Liver (tissue), 9 donors: Measurements from ENCODE around the gene NHLRC2. TPM values are rescaled to one million over a fixed set of nuclear protein-coding genes. Genes with fewer than 3 reads are reported as not detected.

Source experiments
- DNase-seq: peaks from one replicate; pipeline ENCODE4 v3.0.0-alpha.2; 2017; ENCODE audit warnings: low spot score
- H3K27ac ChIP-seq, 2 donors: one replicate each; pipeline ENCODE4 v1.7.0; 2013; ENCODE audit warnings: inconsistent platforms in 2 of 2, low read length in 2 of 2, control low read depth in 1 of 2, low read depth in 1 of 2, mild to moderate bottlenecking in 1 of 2
- H3K27me3 ChIP-seq, 4 donors: one replicate each; pipeline versions ENCODE4 v1.6.1 to v1.7.0; 2013; ENCODE audit warnings: low read length in 3 of 4, inconsistent platforms in 1 of 4, mild to moderate bottlenecking in 1 of 4, moderate library complexity in 1 of 4; ENCODE audit not compliant: control insufficient read depth in 4 of 4, insufficient read depth in 4 of 4
- H3K36me3 ChIP-seq, 4 donors: one replicate each; pipeline versions ENCODE4 v1.6.1 to v1.7.0; 2013; ENCODE audit warnings: low read length in 3 of 4, mild to moderate bottlenecking in 3 of 4, low read depth in 1 of 4, moderate library complexity in 1 of 4; ENCODE audit not compliant: control insufficient read depth in 4 of 4, insufficient read depth in 3 of 4
- H3K4me1 ChIP-seq, 4 donors: one replicate each; pipeline versions ENCODE4 v1.6.1 to v1.7.0; 2013; ENCODE audit warnings: low read length in 3 of 4, mild to moderate bottlenecking in 3 of 4, moderate library complexity in 1 of 4; ENCODE audit not compliant: control insufficient read depth in 4 of 4, insufficient read depth in 4 of 4
- H3K4me3 ChIP-seq, 3 donors: one replicate each; pipeline versions ENCODE4 v1.6.1 to v1.7.0; 2013; ENCODE audit warnings: low read length in 3 of 3, control low read depth in 1 of 3, low read depth in 1 of 3, mild to moderate bottlenecking in 1 of 3
- H3K9ac ChIP-seq, 2 donors: one replicate each; pipeline ENCODE4 v1.7.0; 2013; ENCODE audit warnings: low read length in 2 of 2, mild to moderate bottlenecking in 2 of 2, moderate library complexity in 2 of 2, control low read depth in 1 of 2, low read depth in 1 of 2
- H3K9me3 ChIP-seq, 4 donors: one replicate each; pipeline versions ENCODE4 v1.6.1 to v1.7.0; 2013; ENCODE audit warnings: low read length in 3 of 4; ENCODE audit not compliant: control insufficient read depth in 4 of 4
- EGR1 ChIP-seq, 2 donors: IDR thresholded peaks; 2 replicates each; pipeline ENCODE4 v1.6.1; 2016 to 2018; ENCODE audit warnings: antibody characterized with exemption in 2 of 2, low read depth in 2 of 2
- FOXA1 ChIP-seq: IDR thresholded peaks from 2 replicates; pipeline ENCODE4 v1.6.1; 2016; ENCODE audit warnings: antibody characterized with exemption
- FOXA2 ChIP-seq: IDR thresholded peaks from 2 replicates; pipeline ENCODE4 v1.6.1; 2016; ENCODE audit warnings: antibody characterized with exemption
- HNF4A ChIP-seq, 2 donors: conservative IDR thresholded peaks; 2 replicates each; pipeline ENCODE4 v1.6.1; 2016; ENCODE audit warnings: antibody characterized with exemption in 2 of 2, mild to moderate bottlenecking in 2 of 2
- JUND ChIP-seq, 2 donors: IDR thresholded peaks; 2 replicates each; pipeline ENCODE4 v1.6.1; 2016; ENCODE audit warnings: antibody characterized with exemption in 2 of 2
- NR2F2 ChIP-seq: IDR thresholded peaks from 2 replicates; pipeline ENCODE4 v1.6.1; 2016; ENCODE audit warnings: antibody characterized with exemption
- RXRA ChIP-seq, 2 donors: IDR thresholded peaks; 2 replicates each; pipeline ENCODE4 v1.6.1; 2017 to 2018; ENCODE audit warnings: antibody characterized with exemption in 2 of 2, mild to moderate bottlenecking in 1 of 2
- SP1 ChIP-seq: IDR thresholded peaks from 2 replicates; pipeline ENCODE4 v1.6.1; 2018; ENCODE audit warnings: antibody characterized with exemption, mild to moderate bottlenecking
- YY1 ChIP-seq: IDR thresholded peaks from 2 replicates; pipeline ENCODE4 v1.6.1; 2016; ENCODE audit warnings: antibody characterized with exemption, mild to moderate bottlenecking
- WGBS: extraction: QIAGEN DNeasy Blood & Tissue Kit; methylation state at CpG from one replicate; pipeline ENCODE4 v1.1.7; 2013; 5-methylcytosine and 5-hydroxymethylcytosine counted together
- polyA plus RNA-seq, 2 donors: library from polyadenylated mRNA; stranded (reverse) in 1 of 2; unstranded in 1 of 2; fragments of 200-250 nt in 1 of 2; fragments of >200 nt in 1 of 2; fragmentation: Nextera tagmentation in 1 of 2; extraction: Ambion mirVana in 1 of 2; gene quantifications; one replicate each; pipeline versions ENCODE4 v1.2.1 to v1.2.3, GENCODE V29; 2013 to 2015
- total RNA-seq, 2 donors: library from RNA; depleted of rRNA; stranded (reverse); fragments of >200 nt; gene quantifications; one replicate each; pipeline ENCODE4 v1.2.3, GENCODE V29; 2014
- TF ChIP-seq, protein P1 (sequence below): IDR thresholded peaks from 2 replicates; pipeline ENCODE4 v1.6.1; 2016; ENCODE audit warnings: antibody characterized with exemption
- TF ChIP-seq, protein P2 (sequence below): fragments of 150-350 bp; IDR thresholded peaks from 2 replicates; pipeline ENCODE4 v1.5.1; 2017; ENCODE audit warnings: improper control_type of control experiment, low read depth, low read length; ENCODE audit not compliant: missing input control
- TF ChIP-seq, protein P3 (sequence below): IDR thresholded peaks from 2 replicates; pipeline ENCODE4 v1.6.1; 2016; ENCODE audit warnings: antibody characterized with exemption
- donor health status: healthy.
- donor health status: healthy.
- donor health status: healthy.
- donor health status: healthy.
- donor health status: healthy.

Gene NHLRC2
- total and polyA plus RNA-seq, 4 donors = 2.3 to 14.2 (median 7.4) TPM

DNA sequence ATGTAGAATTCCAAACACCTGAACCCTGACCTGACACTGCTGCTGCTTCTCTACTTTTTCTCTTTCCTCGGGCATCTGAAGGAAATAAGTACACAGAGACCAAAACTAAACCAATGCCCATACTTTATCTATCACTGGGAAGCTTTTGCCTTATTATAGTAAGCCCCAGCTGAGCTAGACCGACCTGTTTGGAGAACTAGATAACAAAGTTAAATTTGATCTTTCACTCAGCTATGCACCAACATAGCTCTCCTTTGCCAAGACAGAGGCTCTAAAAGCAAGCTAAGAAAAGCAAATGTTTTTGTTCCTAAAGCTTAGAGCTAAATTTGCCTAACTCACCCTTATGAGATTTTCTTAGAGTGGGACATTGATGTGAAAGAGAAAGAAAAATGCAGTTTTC is 39.1 kb downstream of the NHLRC2 start:
- no peak for DNase-seq
- no peak overlapping the region for H3K9ac ChIP-seq
- TF ChIP-seq, protein P1, sequence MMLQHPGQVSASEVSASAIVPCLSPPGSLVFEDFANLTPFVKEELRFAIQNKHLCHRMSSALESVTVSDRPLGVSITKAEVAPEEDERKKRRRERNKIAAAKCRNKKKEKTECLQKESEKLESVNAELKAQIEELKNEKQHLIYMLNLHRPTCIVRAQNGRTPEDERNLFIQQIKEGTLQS = no peak
- TF ChIP-seq YY1 (no peak), EGR1 (IDR thresholded peaks at IDR 0.05; ENCODE audit: low read depth in 2 of 2) (no peak), NR2F2 (no peak)
- TF ChIP-seq, protein P2, sequence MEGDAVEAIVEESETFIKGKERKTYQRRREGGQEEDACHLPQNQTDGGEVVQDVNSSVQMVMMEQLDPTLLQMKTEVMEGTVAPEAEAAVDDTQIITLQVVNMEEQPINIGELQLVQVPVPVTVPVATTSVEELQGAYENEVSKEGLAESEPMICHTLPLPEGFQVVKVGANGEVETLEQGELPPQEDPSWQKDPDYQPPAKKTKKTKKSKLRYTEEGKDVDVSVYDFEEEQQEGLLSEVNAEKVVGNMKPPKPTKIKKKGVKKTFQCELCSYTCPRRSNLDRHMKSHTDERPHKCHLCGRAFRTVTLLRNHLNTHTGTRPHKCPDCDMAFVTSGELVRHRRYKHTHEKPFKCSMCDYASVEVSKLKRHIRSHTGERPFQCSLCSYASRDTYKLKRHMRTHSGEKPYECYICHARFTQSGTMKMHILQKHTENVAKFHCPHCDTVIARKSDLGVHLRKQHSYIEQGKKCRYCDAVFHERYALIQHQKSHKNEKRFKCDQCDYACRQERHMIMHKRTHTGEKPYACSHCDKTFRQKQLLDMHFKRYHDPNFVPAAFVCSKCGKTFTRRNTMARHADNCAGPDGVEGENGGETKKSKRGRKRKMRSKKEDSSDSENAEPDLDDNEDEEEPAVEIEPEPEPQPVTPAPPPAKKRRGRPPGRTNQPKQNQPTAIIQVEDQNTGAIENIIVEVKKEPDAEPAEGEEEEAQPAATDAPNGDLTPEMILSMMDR = no peak
- no peaks in the 10 kb centered on the region for H3K4me1 ChIP-seq
- H3K9me3 ChIP-seq = no peaks in the 10 kb centered on the region
- no peak overlapping the region for H3K27ac ChIP-seq
- H3K27me3 ChIP-seq = no peaks in the 10 kb centered on the region
- 86% methylated on average over 2 of the region's 2 CpGs for WGBS
- no peak overlapping the region for H3K4me3 ChIP-seq
- H3K36me3 ChIP-seq = peaks cover 0 to 13% (median 4%) of the 10 kb centered on the region in 4 donors

DNA sequence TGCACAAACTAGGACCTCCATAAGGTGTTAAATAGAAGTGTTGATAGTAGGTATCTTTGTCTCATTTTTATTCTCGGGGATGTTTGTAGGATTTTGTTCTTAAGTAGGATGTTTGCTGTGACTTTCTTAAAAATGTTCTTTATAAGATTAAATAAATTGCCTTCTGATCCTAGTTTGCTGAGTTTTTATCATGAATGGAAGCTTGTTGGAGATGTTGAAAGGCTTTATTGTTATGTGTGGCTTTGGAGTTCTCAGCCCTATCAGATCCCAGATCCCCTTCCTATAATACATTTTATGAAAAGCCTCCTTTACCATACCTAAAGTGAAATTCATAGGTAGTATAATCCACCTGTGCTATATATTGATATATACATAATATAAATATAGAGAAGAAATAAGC is 40.1 kb downstream of the NHLRC2 start:
- Histone ChIP-seq H3K4me1 (no peaks in the 10 kb centered on the region), H3K27me3 (no peaks in the 10 kb centered on the region), H3K9ac (no peak overlapping the region), H3K4me3 (no peak overlapping the region), H3K27ac (no peak overlapping the region), H3K36me3 (peaks cover 0 to 14% (median 4%) of the 10 kb centered on the region in 4 donors), H3K9me3 (no peaks in the 10 kb centered on the region)
- TF ChIP-seq JUND (IDR thresholded peaks at IDR 0.05) (no peak), RXRA (IDR thresholded peaks at IDR 0.05) (no peak)
- TF ChIP-seq, protein P3, sequence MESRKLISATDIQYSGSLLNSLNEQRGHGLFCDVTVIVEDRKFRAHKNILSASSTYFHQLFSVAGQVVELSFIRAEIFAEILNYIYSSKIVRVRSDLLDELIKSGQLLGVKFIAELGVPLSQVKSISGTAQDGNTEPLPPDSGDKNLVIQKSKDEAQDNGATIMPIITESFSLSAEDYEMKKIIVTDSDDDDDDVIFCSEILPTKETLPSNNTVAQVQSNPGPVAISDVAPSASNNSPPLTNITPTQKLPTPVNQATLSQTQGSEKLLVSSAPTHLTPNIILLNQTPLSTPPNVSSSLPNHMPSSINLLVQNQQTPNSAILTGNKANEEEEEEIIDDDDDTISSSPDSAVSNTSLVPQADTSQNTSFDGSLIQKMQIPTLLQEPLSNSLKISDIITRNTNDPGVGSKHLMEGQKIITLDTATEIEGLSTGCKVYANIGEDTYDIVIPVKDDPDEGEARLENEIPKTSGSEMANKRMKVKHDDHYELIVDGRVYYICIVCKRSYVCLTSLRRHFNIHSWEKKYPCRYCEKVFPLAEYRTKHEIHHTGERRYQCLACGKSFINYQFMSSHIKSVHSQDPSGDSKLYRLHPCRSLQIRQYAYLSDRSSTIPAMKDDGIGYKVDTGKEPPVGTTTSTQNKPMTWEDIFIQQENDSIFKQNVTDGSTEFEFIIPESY = no peak
- DNase-seq = no peak
- 99% methylated on average over 1 of the region's 1 CpG for WGBS

DNA sequence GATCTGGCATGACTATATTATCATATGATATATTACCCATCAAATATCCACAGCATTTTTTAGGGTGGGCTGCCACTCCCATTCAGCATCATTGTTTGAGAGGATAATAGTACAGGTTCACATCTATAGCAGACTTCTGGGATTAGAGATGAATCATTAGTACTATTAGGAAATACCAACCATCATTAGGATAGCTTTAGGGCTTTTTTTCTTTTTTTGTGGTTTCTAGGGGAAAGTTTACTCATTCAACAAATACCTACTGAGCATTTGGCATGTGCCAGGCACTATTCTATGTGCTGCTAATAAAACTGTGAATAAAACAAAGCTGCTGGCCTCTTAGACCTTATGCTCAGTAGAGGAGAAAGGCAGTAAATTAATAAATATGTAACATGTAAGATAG is 40.6 kb downstream of the NHLRC2 start:
- DNase-seq = no peak
- Histone ChIP-seq H3K27ac (no peak overlapping the region), H3K4me3 (no peak overlapping the region), H3K9me3 (no peaks in the 10 kb centered on the region), H3K36me3 (peaks cover 0 to 12% (median 3%) of the 10 kb centered on the region in 4 donors), H3K4me1 (no peaks in the 10 kb centered on the region), H3K9ac (no peak overlapping the region), H3K27me3 (no peaks in the 10 kb centered on the region)
- TF ChIP-seq SP1 = no peak
- TF ChIP-seq, protein P1 = no peak
- no peak for TF ChIP-seq FOXA2
- no peak for TF ChIP-seq HNF4A (conservative IDR thresholded peaks at IDR 0.05)
- TF ChIP-seq JUND (IDR thresholded peaks at IDR 0.05) = no peak
- TF ChIP-seq, protein P3 = no peak
- no peak for TF ChIP-seq FOXA1
- TF ChIP-seq, protein P2 = no peak
